HepG2 (cell line): ENCODE data around the gene GUCA1A. TPM values are rescaled to one million over a fixed set of nuclear protein-coding genes. Genes with fewer than 3 reads are reported as not detected.

ENCODE experiments used
- CEBPG ChIP-seq: IDR thresholded peaks from 2 replicates; pipeline ENCODE4 v1.6.1; 2016
- FOSL2 ChIP-seq: sonication (generic); formaldehyde crosslinking; IDR thresholded peaks from 2 replicates; pipeline ENCODE4 v1.4.0; 2020; ENCODE audit warnings: missing genetic modification reagents
- HMGA1 ChIP-seq: sonication (generic); formaldehyde crosslinking; conservative IDR thresholded peaks from 2 replicates; pipeline ENCODE4 v1.4.0; 2020; ENCODE audit warnings: missing genetic modification reagents
- HNF4G ChIP-seq, 2 experiments: sonication (generic) in 1 of 2; formaldehyde crosslinking in 1 of 2; IDR thresholded peaks; 2 replicates each; pipeline versions ENCODE4 v1.4.0 to v1.6.1; 2011 to 2020; ENCODE audit warnings: borderline replicate concordance in 2 of 2, low read depth in 2 of 2, mild to moderate bottlenecking in 2 of 2, low read length in 1 of 2, missing genetic modification reagents in 1 of 2, moderate library complexity in 1 of 2
- MZF1 ChIP-seq: sonication (generic); formaldehyde crosslinking; IDR thresholded peaks from 2 replicates; pipeline ENCODE4 v1.8.1; 2023; ENCODE audit warnings: mild to moderate bottlenecking, missing genetic modification reagents, borderline replicate concordance
- NPAS2 ChIP-seq: sonication (generic); formaldehyde crosslinking; IDR thresholded peaks from 2 replicates; pipeline ENCODE4 v1.8.0; 2022; ENCODE audit warnings: mild to moderate bottlenecking, missing genetic modification reagents, borderline replicate concordance
- POLR2A ChIP-seq, 2 experiments: IDR thresholded peaks; 2 replicates each; pipeline ENCODE4 v1.6.1; 2011; ENCODE audit warnings: low read depth in 2 of 2, low read length in 2 of 2, mild to moderate bottlenecking in 1 of 2, moderate library complexity in 1 of 2; ENCODE audit not compliant: insufficient read depth in 1 of 2
- SAFB2 ChIP-seq: sonication (generic); formaldehyde crosslinking; IDR thresholded peaks from 2 replicates; pipeline ENCODE4 v1.5.1; 2020; ENCODE audit warnings: missing genetic modification reagents, low read depth, mild to moderate bottlenecking, borderline replicate concordance
- STAG1 ChIP-seq: sonication (generic); formaldehyde crosslinking; IDR thresholded peaks from 2 replicates; pipeline ENCODE4 v1.4.0; 2020; ENCODE audit warnings: missing genetic modification reagents
- SYNCRIP ChIP-seq: fragments of 200-400 bp; formaldehyde crosslinking; IDR thresholded peaks from 2 replicates; pipeline ENCODE4 v1.6.1; 2018; ENCODE audit warnings: mild to moderate bottlenecking, low read depth, low read length; ENCODE audit not compliant: insufficient read depth
- ZFX ChIP-seq: sonication (generic); formaldehyde crosslinking; IDR thresholded peaks from 2 replicates; pipeline ENCODE4 v1.4.0; 2020; ENCODE audit warnings: mild to moderate bottlenecking, low read depth, missing genetic modification reagents, moderate library complexity
- ZNF761 ChIP-seq: sonication (generic); formaldehyde crosslinking; conservative IDR thresholded peaks from 2 replicates; pipeline ENCODE4 v1.4.0; 2020; ENCODE audit warnings: mild to moderate bottlenecking, missing genetic modification reagents
- polyA plus RNA-seq, 8 experiments: library from polyadenylated mRNA; depleted of rRNA in 3 of 8; stranded (reverse) in 7 of 8; unstranded in 1 of 8; fragments of >200 nt; fragmentation: Illumina TruSeq in 4 of 8; extraction: Trizol in 4 of 8; gene quantifications; 2 replicates each; pipeline versions ENCODE4 v1.2.1 to v1.2.3, GENCODE V29; 2011 to 2016; ENCODE audit warnings: low read depth in 4 of 8, missing spikeins in 1 of 8, mixed read lengths in 1 of 8; ENCODE audit not compliant: insufficient read depth in 1 of 8
- total RNA-seq, 5 experiments: library from RNA; depleted of rRNA; stranded (reverse); fragments of >200 nt; fragmentation: Illumina TruSeq; extraction: Trizol; gene quantifications; 2 replicates each; pipeline ENCODE4 v1.2.3, GENCODE V29; 2016; ENCODE audit warnings: low read depth in 1 of 5
- TF ChIP-seq, protein P1 (sequence below): sonication (generic); formaldehyde crosslinking; IDR thresholded peaks from 2 replicates; pipeline ENCODE4 v1.5.1; 2020; ENCODE audit warnings: mild to moderate bottlenecking, missing genetic modification reagents, borderline replicate concordance
- TF ChIP-seq, protein P2 (sequence below): sonication (generic); formaldehyde crosslinking; IDR thresholded peaks from 2 replicates; pipeline ENCODE4 v1.4.0; 2020; ENCODE audit warnings: mild to moderate bottlenecking, missing genetic modification reagents
- TF ChIP-seq, protein P3 (sequence below): sonication (generic); formaldehyde crosslinking; IDR thresholded peaks from 2 replicates; pipeline ENCODE4 v1.4.0; 2020; ENCODE audit warnings: missing genetic modification reagents, borderline replicate concordance
- TF ChIP-seq, protein P4 (sequence below), 2 experiments: fragments of 450-650 bp in 1 of 2; sonication (generic) in 1 of 2; formaldehyde crosslinking; IDR thresholded peaks; 2 replicates each; pipeline versions ENCODE4 v1.5.0 to v1.8.0; 2020 to 2022; ENCODE audit warnings: mild to moderate bottlenecking in 1 of 2, missing genetic modification reagents in 1 of 2

GUCA1A gene
- total and polyA plus RNA-seq, 2 of the 13 experiments (the other 11 are each of a cell fraction or from before 2014, with no cell fraction given) = not detected

DNA sequence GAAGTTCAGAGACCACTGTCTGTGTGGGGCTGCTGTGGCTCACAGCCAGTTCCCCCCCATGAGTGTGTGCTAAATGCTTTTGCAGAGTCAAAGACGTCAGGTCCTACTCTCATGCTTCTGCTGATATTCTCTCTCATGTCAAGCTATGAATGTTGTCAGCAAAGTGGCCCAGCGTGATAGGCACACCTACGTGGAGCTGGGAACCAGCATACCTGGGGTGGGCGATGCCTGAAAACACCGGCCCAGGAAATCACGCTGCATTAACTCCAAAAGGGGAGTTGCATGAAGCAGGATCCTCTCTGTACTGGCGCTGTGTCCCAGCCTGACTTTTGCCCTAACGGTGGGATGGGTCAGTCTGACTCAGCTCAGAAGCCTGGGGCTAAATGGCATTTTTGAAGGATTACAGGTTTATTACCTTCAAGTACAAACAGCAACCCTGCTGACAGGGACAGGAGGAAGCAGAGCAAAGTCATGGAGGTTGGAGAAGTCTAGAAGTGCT lies 53.5 kb downstream of the GUCA1A start (continued):
- TF ChIP-seq, protein P1, sequence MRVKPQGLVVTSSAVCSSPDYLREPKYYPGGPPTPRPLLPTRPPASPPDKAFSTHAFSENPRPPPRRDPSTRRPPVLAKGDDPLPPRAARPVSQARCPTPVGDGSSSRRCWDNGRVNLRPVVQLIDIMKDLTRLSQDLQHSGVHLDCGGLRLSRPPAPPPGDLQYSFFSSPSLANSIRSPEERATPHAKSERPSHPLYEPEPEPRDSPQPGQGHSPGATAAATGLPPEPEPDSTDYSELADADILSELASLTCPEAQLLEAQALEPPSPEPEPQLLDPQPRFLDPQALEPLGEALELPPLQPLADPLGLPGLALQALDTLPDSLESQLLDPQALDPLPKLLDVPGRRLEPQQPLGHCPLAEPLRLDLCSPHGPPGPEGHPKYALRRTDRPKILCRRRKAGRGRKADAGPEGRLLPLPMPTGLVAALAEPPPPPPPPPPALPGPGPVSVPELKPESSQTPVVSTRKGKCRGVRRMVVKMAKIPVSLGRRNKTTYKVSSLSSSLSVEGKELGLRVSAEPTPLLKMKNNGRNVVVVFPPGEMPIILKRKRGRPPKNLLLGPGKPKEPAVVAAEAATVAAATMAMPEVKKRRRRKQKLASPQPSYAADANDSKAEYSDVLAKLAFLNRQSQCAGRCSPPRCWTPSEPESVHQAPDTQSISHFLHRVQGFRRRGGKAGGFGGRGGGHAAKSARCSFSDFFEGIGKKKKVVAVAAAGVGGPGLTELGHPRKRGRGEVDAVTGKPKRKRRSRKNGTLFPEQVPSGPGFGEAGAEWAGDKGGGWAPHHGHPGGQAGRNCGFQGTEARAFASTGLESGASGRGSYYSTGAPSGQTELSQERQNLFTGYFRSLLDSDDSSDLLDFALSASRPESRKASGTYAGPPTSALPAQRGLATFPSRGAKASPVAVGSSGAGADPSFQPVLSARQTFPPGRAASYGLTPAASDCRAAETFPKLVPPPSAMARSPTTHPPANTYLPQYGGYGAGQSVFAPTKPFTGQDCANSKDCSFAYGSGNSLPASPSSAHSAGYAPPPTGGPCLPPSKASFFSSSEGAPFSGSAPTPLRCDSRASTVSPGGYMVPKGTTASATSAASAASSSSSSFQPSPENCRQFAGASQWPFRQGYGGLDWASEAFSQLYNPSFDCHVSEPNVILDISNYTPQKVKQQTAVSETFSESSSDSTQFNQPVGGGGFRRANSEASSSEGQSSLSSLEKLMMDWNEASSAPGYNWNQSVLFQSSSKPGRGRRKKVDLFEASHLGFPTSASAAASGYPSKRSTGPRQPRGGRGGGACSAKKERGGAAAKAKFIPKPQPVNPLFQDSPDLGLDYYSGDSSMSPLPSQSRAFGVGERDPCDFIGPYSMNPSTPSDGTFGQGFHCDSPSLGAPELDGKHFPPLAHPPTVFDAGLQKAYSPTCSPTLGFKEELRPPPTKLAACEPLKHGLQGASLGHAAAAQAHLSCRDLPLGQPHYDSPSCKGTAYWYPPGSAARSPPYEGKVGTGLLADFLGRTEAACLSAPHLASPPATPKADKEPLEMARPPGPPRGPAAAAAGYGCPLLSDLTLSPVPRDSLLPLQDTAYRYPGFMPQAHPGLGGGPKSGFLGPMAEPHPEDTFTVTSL (CRISPR knock-in tag) = peak; percentile 36; the same call in 1 of the 2 replicates
- TF ChIP-seq, protein P2, sequence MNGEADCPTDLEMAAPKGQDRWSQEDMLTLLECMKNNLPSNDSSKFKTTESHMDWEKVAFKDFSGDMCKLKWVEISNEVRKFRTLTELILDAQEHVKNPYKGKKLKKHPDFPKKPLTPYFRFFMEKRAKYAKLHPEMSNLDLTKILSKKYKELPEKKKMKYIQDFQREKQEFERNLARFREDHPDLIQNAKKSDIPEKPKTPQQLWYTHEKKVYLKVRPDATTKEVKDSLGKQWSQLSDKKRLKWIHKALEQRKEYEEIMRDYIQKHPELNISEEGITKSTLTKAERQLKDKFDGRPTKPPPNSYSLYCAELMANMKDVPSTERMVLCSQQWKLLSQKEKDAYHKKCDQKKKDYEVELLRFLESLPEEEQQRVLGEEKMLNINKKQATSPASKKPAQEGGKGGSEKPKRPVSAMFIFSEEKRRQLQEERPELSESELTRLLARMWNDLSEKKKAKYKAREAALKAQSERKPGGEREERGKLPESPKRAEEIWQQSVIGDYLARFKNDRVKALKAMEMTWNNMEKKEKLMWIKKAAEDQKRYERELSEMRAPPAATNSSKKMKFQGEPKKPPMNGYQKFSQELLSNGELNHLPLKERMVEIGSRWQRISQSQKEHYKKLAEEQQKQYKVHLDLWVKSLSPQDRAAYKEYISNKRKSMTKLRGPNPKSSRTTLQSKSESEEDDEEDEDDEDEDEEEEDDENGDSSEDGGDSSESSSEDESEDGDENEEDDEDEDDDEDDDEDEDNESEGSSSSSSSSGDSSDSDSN (CRISPR knock-in tag) = 0 out of 2 replicates have a peak, but pooled peaks have one; percentile 20
- TF ChIP-seq ZFX (CRISPR knock-in tag) (0 out of 2 replicates have a peak, but pooled peaks have one; percentile 30), CEBPG (no peak), POLR2A (IDR thresholded peaks at IDR 0.05; ENCODE audit: insufficient read depth in 1 of 2, low read depth in 2 of 2, low read length in 2 of 2) (0 out of 4 replicates have a peak, but pooled peaks of 1 of the 2 experiments have one; percentile 20), SYNCRIP (no peak), FOSL2 (peak; percentile 87), MZF1 (CRISPR knock-in tag) (0 out of 2 replicates have a peak, but pooled peaks have one; percentile 44), HMGA1 (CRISPR knock-in tag) (no peak), SAFB2 (no peak), STAG1 (CRISPR knock-in tag) (0 out of 2 replicates have a peak, but pooled peaks have one; percentile 5), ZNF761 (no peak), NPAS2 (CRISPR knock-in tag) (no peak), HNF4G (IDR thresholded peaks at IDR 0.05; ENCODE audit: borderline replicate concordance, low read depth, low read length) (peak; percentile 14; the same call in 1 of the 2 replicates), HNF4G (CRISPR knock-in tag; IDR thresholded peaks at IDR 0.05; ENCODE audit: borderline replicate concordance, low read depth) (no peak)
- TF ChIP-seq, protein P3, sequence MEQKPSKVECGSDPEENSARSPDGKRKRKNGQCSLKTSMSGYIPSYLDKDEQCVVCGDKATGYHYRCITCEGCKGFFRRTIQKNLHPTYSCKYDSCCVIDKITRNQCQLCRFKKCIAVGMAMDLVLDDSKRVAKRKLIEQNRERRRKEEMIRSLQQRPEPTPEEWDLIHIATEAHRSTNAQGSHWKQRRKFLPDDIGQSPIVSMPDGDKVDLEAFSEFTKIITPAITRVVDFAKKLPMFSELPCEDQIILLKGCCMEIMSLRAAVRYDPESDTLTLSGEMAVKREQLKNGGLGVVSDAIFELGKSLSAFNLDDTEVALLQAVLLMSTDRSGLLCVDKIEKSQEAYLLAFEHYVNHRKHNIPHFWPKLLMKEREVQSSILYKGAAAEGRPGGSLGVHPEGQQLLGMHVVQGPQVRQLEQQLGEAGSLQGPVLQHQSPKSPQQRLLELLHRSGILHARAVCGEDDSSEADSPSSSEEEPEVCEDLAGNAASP = peak; percentile 89; the same call in 1 of the 2 replicates
- TF ChIP-seq, protein P4, sequence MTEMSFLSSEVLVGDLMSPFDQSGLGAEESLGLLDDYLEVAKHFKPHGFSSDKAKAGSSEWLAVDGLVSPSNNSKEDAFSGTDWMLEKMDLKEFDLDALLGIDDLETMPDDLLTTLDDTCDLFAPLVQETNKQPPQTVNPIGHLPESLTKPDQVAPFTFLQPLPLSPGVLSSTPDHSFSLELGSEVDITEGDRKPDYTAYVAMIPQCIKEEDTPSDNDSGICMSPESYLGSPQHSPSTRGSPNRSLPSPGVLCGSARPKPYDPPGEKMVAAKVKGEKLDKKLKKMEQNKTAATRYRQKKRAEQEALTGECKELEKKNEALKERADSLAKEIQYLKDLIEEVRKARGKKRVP (CRISPR knock-in tag; IDR thresholded peaks at IDR 0.05) = peak in 1 of 2 experiments; percentile 56; a peak in 1 of 4 replicates
